OCI-LY3 (cell line): Measurements from ENCODE around the gene TSNAXIP1.

ENCODE experiments used
- CTCF ChIP-seq: fragments of 200-600, 300-600 bp; sonication (generic); IDR thresholded peaks from 2 replicates; pipeline ENCODE4 v1.5.1; 2014; ENCODE audit warnings: antibody characterized with exemption, low read length, low read depth
- EZH2phosphoT487 ChIP-seq: fragments of 200-600 bp; shearing (Covaris generic); IDR thresholded peaks from 2 replicates; pipeline ENCODE4 v1.6.1; 2018; ENCODE audit warnings: antibody characterized with exemption, mixed run types, low read depth

DNA sequence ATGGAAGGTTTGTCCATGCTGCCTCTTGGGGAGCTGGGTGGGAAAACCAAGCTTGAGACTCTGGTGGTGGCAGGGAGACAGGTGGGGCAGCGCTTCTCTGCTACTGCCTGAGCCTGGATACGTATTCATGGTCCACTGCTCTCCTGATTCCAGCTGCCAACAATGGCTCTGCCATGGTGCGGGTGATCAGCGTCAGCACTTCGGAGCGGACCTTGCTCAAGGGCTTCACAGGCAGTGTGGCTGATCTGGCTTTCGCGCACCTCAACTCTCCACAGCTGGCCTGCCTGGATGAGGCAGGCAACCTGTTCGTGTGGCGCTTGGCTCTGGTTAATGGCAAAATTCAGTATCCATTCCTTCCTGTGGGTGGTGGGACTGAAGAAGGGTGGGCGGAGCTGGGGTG lies 70.4 kb downstream of the TSNAXIP1 start:
- TF ChIP-seq CTCF (no peak), EZH2phosphoT487 (no peak)
